ENCODE results near the gene NT5C2. TPM values are rescaled to one million over a fixed set of nuclear protein-coding genes. Genes with fewer than 3 reads are reported as not detected.

The NT5C2 gene
- polyA plus RNA-seq, 3 donors = 68.6 to 116 (median 81.8) TPM

- Histone ChIP-seq H3K79me2 (ENCODE audit: insufficient read depth, low read length) (no peaks in the 10 kb centered on the region), H4K20me1 (ENCODE audit: insufficient read depth, low read length) (no peaks in the 10 kb centered on the region), H3K9ac (ENCODE audit: insufficient read depth, low read length, poor library complexity, severe bottlenecking) (no peak overlapping the region), H3K27ac (ENCODE audit: low read depth in 1 of 2, low read length in 2 of 2) (no peak overlapping the region), H2AFZ (ENCODE audit: insufficient read depth, low read depth, low read length, poor library complexity, severe bottlenecking) (no peak overlapping the region), H3K9me3 (replicated peaks in 1 of 2; ENCODE audit: control insufficient read depth in 1 of 2, insufficient read depth in 1 of 2, low read length in 2 of 2) (no peaks in the 10 kb centered on the region), H3K4me1 (ENCODE audit: control insufficient read depth in 1 of 2, insufficient read depth in 2 of 2, low read length in 2 of 2) (peaks cover 3 to 9% of the 10 kb centered on the region in 2 donors), H3K36me3 (replicated peaks in 1 of 2; ENCODE audit: control insufficient read depth in 1 of 2, insufficient read depth in 2 of 2, low read length in 2 of 2) (no peaks in the 10 kb centered on the region), H3K4me3 (replicated peaks in 1 of 3; ENCODE audit: low read depth in 2 of 3, low read length in 3 of 3) (no peak overlapping the region), H3K4me2 (replicated peaks; ENCODE audit: extremely low read depth, low read length, poor library complexity, severe bottlenecking) (no peak overlapping the region), H3K27me3 (ENCODE audit: control insufficient read depth in 2 of 2, insufficient read depth in 2 of 2, low read length in 2 of 2) (no peaks in the 10 kb centered on the region)
- 86% methylated on average over 1 of the region's 4 CpGs for WGBS (ENCODE audit: insufficient coverage)
- no peak for DNase-seq
- H3K27ac Mint-ChIP-seq = no peak overlapping the region
- peaks cover 1 to 2% (median 2%) of the 10 kb centered on the region in 3 donors for H3K27me3 Mint-ChIP-seq (ENCODE audit: low read depth in 3 of 3)
- peaks cover 0 to 13% of the 10 kb centered on the region in 2 donors for H3K36me3 Mint-ChIP-seq
- peaks cover 0 to 3% (median 0%) of the 10 kb centered on the region in 7 donors for H3K9me3 Mint-ChIP-seq
- H3K4me3 Mint-ChIP-seq = no peak overlapping the region
- H3K4me1 Mint-ChIP-seq = peaks cover 30% of the 10 kb centered on the region
- intact Hi-C loops (cut with micrococcal nuclease) = no loop called here
- TF ChIP-seq CTCF (IDR thresholded peaks at IDR 0.05) = no peak
Measured at GRCh38 chr10:103055105-103055504, 138.0 kb downstream of the NT5C2 start.

GRCh38 chr10:103054621-103055020 is 138.5 kb downstream of the NT5C2 start:
- no peak for DNase-seq
- no peaks in the 10 kb centered on the region for H3K27me3 ChIP-seq (ENCODE audit: control insufficient read depth in 2 of 2, insufficient read depth in 2 of 2, low read length in 2 of 2)
- peaks cover 1 to 2% (median 2%) of the 10 kb centered on the region in 3 donors for H3K27me3 Mint-ChIP-seq (ENCODE audit: low read depth in 3 of 3)
- H3K9me3 ChIP-seq (replicated peaks in 1 of 2; ENCODE audit: control insufficient read depth in 1 of 2, insufficient read depth in 1 of 2, low read length in 2 of 2) = no peaks in the 10 kb centered on the region
- TF ChIP-seq CTCF (IDR thresholded peaks at IDR 0.05) = no peak
- H3K36me3 ChIP-seq (replicated peaks in 1 of 2; ENCODE audit: control insufficient read depth in 1 of 2, insufficient read depth in 2 of 2, low read length in 2 of 2) = no peaks in the 10 kb centered on the region
- intact Hi-C loops (cut with micrococcal nuclease) = no loop called here
- H3K4me1 ChIP-seq (ENCODE audit: control insufficient read depth in 1 of 2, insufficient read depth in 2 of 2, low read length in 2 of 2) = peaks cover 3 to 9% of the 10 kb centered on the region in 2 donors
- no peak overlapping the region for H2AFZ ChIP-seq (ENCODE audit: insufficient read depth, low read depth, low read length, poor library complexity, severe bottlenecking)
- no peaks in the 10 kb centered on the region for H3K79me2 ChIP-seq (ENCODE audit: insufficient read depth, low read length)
- WGBS (ENCODE audit: insufficient coverage) = 82% methylated on average over 2 of the region's 3 CpGs
- H3K4me3 Mint-ChIP-seq = peak overlapping the region in 1 of 2 donors; percentile 93
- H3K9ac ChIP-seq (ENCODE audit: insufficient read depth, low read length, poor library complexity, severe bottlenecking) = peak overlapping the region; percentile 36
- peak overlapping the region in 1 of 3 experiments; percentile 58 for H3K4me3 ChIP-seq (replicated peaks in 1 of 3; ENCODE audit: low read depth in 2 of 3, low read length in 3 of 3)
- peak overlapping the region; percentile 66 for H3K4me2 ChIP-seq (replicated peaks; ENCODE audit: extremely low read depth, low read length, poor library complexity, severe bottlenecking)
- H3K27ac Mint-ChIP-seq = peak overlapping the region in 2 of 7 donors; percentile 10 to 77
- no peaks in the 10 kb centered on the region for H4K20me1 ChIP-seq (ENCODE audit: insufficient read depth, low read length)
- H3K4me1 Mint-ChIP-seq = peaks cover 31% of the 10 kb centered on the region
- H3K36me3 Mint-ChIP-seq = peaks cover 0 to 13% of the 10 kb centered on the region in 2 donors
- H3K27ac ChIP-seq (ENCODE audit: low read depth in 1 of 2, low read length in 2 of 2) = no peak overlapping the region
- H3K9me3 Mint-ChIP-seq = peaks cover 0 to 3% (median 0%) of the 10 kb centered on the region in 7 donors

Data from CD14-positive monocyte (primary cell).